Measurements from ENCODE around the gene CACNA2D1.

Gene CACNA2D1

GRCh38 chr7:82010416-82010815 is 433.2 kb downstream of the CACNA2D1 start:
- no peak for DNase-seq (ENCODE audit: low read depth in 2 of 3, low spot score in 1 of 3)

- DNase-seq (ENCODE audit: low read depth in 2 of 3, low spot score in 1 of 3) = no peak
Measured at GRCh38 chr7:82007315-82007714, 436.3 kb downstream of the CACNA2D1 start.

- no peak for DNase-seq (ENCODE audit: low read depth in 2 of 3, low spot score in 1 of 3)
Measured at GRCh38 chr7:82005056-82005455, 438.5 kb downstream of the CACNA2D1 start.

- DNase-seq (ENCODE audit: low read depth in 2 of 3, low spot score in 1 of 3) = no peak
Measured at GRCh38 chr7:81993186-81993585, 450.4 kb downstream of the CACNA2D1 start.

- DNase-seq (ENCODE audit: low read depth in 2 of 3, low spot score in 1 of 3) = no peak
Measured at GRCh38 chr7:81990395-81990794, 453.2 kb downstream of the CACNA2D1 start.

GRCh38 chr7:81986723-81987470 is 456.7 kb downstream of the CACNA2D1 start:
- DNase-seq (ENCODE audit: low read depth in 2 of 3, low spot score in 1 of 3) = no peak

GRCh38 chr7:81983406-81983805 is 460.2 kb downstream of the CACNA2D1 start:
- no peak for DNase-seq (ENCODE audit: low read depth in 2 of 3, low spot score in 1 of 3)

- no peak for DNase-seq (ENCODE audit: low read depth in 2 of 3, low spot score in 1 of 3)
Measured at GRCh38 chr7:81973117-81973516, 470.5 kb downstream of the CACNA2D1 start.

GRCh38 chr7:81960026-81960425 is 483.6 kb downstream of the CACNA2D1 start:
- no peak for DNase-seq (ENCODE audit: low read depth in 2 of 3, low spot score in 1 of 3)

GRCh38 chr7:81957517-81957916 is 486.1 kb downstream of the CACNA2D1 start:
- DNase-seq (ENCODE audit: low read depth in 2 of 3, low spot score in 1 of 3) = no peak

GRCh38 chr7:81956520-81956919 is 487.1 kb downstream of the CACNA2D1 start:
- no peak for DNase-seq (ENCODE audit: low read depth in 2 of 3, low spot score in 1 of 3)

- DNase-seq (ENCODE audit: low read depth in 2 of 3, low spot score in 1 of 3) = no peak
Measured at GRCh38 chr7:81949306-81949705, 494.3 kb downstream of the CACNA2D1 start.

GRCh38 chr7:81944058-81944457 is 499.5 kb downstream of the CACNA2D1 start:
- no peak for DNase-seq (ENCODE audit: low read depth in 2 of 3, low spot score in 1 of 3)

- no peak for DNase-seq (ENCODE audit: low read depth in 2 of 3, low spot score in 1 of 3)
Measured at GRCh38 chr7:81937091-81937490, 506.5 kb downstream of the CACNA2D1 start.

- DNase-seq (ENCODE audit: low read depth in 2 of 3, low spot score in 1 of 3) = no peak
Measured at GRCh38 chr7:81934596-81935301, 508.8 kb downstream of the CACNA2D1 start.

GRCh38 chr7:81932936-81933335 is 510.6 kb downstream of the CACNA2D1 start:
- no peak for DNase-seq (ENCODE audit: low read depth in 2 of 3, low spot score in 1 of 3)

GRCh38 chr7:81929386-81929785 is 514.2 kb downstream of the CACNA2D1 start:
- no peak for DNase-seq (ENCODE audit: low read depth in 2 of 3, low spot score in 1 of 3)

- DNase-seq (ENCODE audit: low read depth in 2 of 3, low spot score in 1 of 3) = no peak
Measured at GRCh38 chr7:81926154-81926553, 517.4 kb downstream of the CACNA2D1 start.

- DNase-seq (ENCODE audit: low read depth in 2 of 3, low spot score in 1 of 3) = no peak
Measured at GRCh38 chr7:81925530-81925929, 518.0 kb downstream of the CACNA2D1 start.

GRCh38 chr7:81924494-81924893 is 519.1 kb downstream of the CACNA2D1 start:
- DNase-seq (ENCODE audit: low read depth in 2 of 3, low spot score in 1 of 3) = no peak

- DNase-seq (ENCODE audit: low read depth in 2 of 3, low spot score in 1 of 3) = no peak
Measured at GRCh38 chr7:81919494-81919893, 524.1 kb downstream of the CACNA2D1 start.

- no peak for DNase-seq (ENCODE audit: low read depth in 2 of 3, low spot score in 1 of 3)
Measured at GRCh38 chr7:81908220-81908619, 535.4 kb downstream of the CACNA2D1 start.

GRCh38 chr7:81903115-81903514 is 540.5 kb downstream of the CACNA2D1 start:
- DNase-seq (ENCODE audit: low read depth in 2 of 3, low spot score in 1 of 3) = no peak
